CD14-positive monocyte (primary cell): ENCODE data around the gene ZSCAN26. TPM values are rescaled to one million over a fixed set of nuclear protein-coding genes. Genes with fewer than 3 reads are reported as not detected.

Source experiments
- DNase-seq, 3 donors: peaks; one replicate each; pipeline ENCODE4 v3.0.0-alpha.2; 2011 to 2022
- H2AFZ ChIP-seq: 2 replicates; pipeline ENCODE4 v1.6.0; 2012; ENCODE audit warnings: mild to moderate bottlenecking, low read depth, low read length, inconsistent platforms; ENCODE audit not compliant: insufficient read depth, poor library complexity, severe bottlenecking
- H3K27ac ChIP-seq, 2 donors: 1 replicate in 1 of 2; 2 replicates in 1 of 2; pipeline ENCODE4 v1.5.1; 2012 to 2013; ENCODE audit warnings: low read length in 2 of 2, control low read depth in 1 of 2, inconsistent platforms in 1 of 2, low read depth in 1 of 2, mild to moderate bottlenecking in 1 of 2
- H3K27me3 ChIP-seq, 2 donors: one replicate each; pipeline versions ENCODE4 v1.6.0 to v1.6.1; 2011 to 2013; ENCODE audit warnings: low read length in 2 of 2; ENCODE audit not compliant: control insufficient read depth in 2 of 2, insufficient read depth in 2 of 2
- H3K36me3 ChIP-seq, 2 donors: replicated peaks in 1 of 2; 1 replicate in 1 of 2; 2 replicates in 1 of 2; pipeline versions ENCODE4 v1.5.1 to v1.6.1; 2012 to 2013; ENCODE audit warnings: low read length in 2 of 2, control low read depth in 1 of 2, inconsistent platforms in 1 of 2, mild to moderate bottlenecking in 1 of 2; ENCODE audit not compliant: insufficient read depth in 2 of 2, control insufficient read depth in 1 of 2
- H3K4me1 ChIP-seq, 2 donors: 1 replicate in 1 of 2; 2 replicates in 1 of 2; pipeline versions ENCODE4 v1.5.1 to v1.6.1; 2012 to 2013; ENCODE audit warnings: low read length in 2 of 2, control low read depth in 1 of 2, inconsistent platforms in 1 of 2, mild to moderate bottlenecking in 1 of 2, moderate library complexity in 1 of 2; ENCODE audit not compliant: insufficient read depth in 2 of 2, control insufficient read depth in 1 of 2
- H3K4me2 ChIP-seq: replicated peaks from 2 replicates; pipeline ENCODE3; 2012; ENCODE audit warnings: low read length, moderate library complexity, mild to moderate bottlenecking; ENCODE audit not compliant: poor library complexity, severe bottlenecking; ENCODE audit errors: extremely low read depth
- H3K4me3 ChIP-seq, 3 experiments: fragments of 200-600 bp in 1 of 3; sonication (generic) in 1 of 3; replicated peaks in 1 of 3; 1 replicate in 2 of 3; 2 replicates in 1 of 3; pipeline ENCODE4 v1.5.1; 2011 to 2013; ENCODE audit warnings: low read length in 3 of 3, mild to moderate bottlenecking in 3 of 3, control low read depth in 2 of 3, low read depth in 2 of 3, inconsistent platforms in 1 of 3, moderate library complexity in 1 of 3
- H3K79me2 ChIP-seq: 2 replicates; pipeline ENCODE4 v1.6.0; 2012; ENCODE audit warnings: mild to moderate bottlenecking, control low read depth, inconsistent platforms, low read length, moderate library complexity; ENCODE audit not compliant: insufficient read depth
- H3K9ac ChIP-seq: 2 replicates; pipeline ENCODE4 v1.6.0; 2017; ENCODE audit warnings: low read length, mild to moderate bottlenecking; ENCODE audit not compliant: insufficient read depth, poor library complexity, severe bottlenecking
- H3K9me3 ChIP-seq, 2 donors: replicated peaks in 1 of 2; 1 replicate in 1 of 2; 2 replicates in 1 of 2; pipeline versions ENCODE4 v1.5.1 to v1.6.1; 2012 to 2013; ENCODE audit warnings: low read length in 2 of 2, control low read depth in 1 of 2; ENCODE audit not compliant: control insufficient read depth in 1 of 2, insufficient read depth in 1 of 2
- H4K20me1 ChIP-seq: 2 replicates; pipeline ENCODE4 v1.6.0; 2012; ENCODE audit warnings: mild to moderate bottlenecking, low read length, control low read depth, moderate library complexity; ENCODE audit not compliant: insufficient read depth
- H3K27ac Mint-ChIP-seq, 7 donors: one replicate each; pipeline ENCODE4 v1.8.0; 2020; ENCODE audit warnings: mild to moderate bottlenecking in 7 of 7, mixed read lengths in 7 of 7, moderate library complexity in 6 of 7, inconsistent platforms in 2 of 7
- H3K27me3 Mint-ChIP-seq, 3 donors: one replicate each; pipeline ENCODE4 v1.8.0; 2021 to 2022; ENCODE audit warnings: low read depth in 3 of 3, mild to moderate bottlenecking in 3 of 3, mixed read lengths in 3 of 3, moderate library complexity in 3 of 3, inconsistent platforms in 1 of 3
- H3K36me3 Mint-ChIP-seq, 2 donors: one replicate each; pipeline ENCODE4 v1.8.0; 2020; ENCODE audit warnings: mixed read lengths in 2 of 2, inconsistent platforms in 1 of 2, mild to moderate bottlenecking in 1 of 2
- H3K4me1 Mint-ChIP-seq: one replicate; pipeline ENCODE4 v1.8.0; 2020; ENCODE audit warnings: mild to moderate bottlenecking, mixed read lengths
- H3K4me3 Mint-ChIP-seq, 2 donors: one replicate each; pipeline ENCODE4 v1.8.0; 2020; ENCODE audit warnings: mild to moderate bottlenecking in 2 of 2, mixed read lengths in 2 of 2, moderate library complexity in 1 of 2
- H3K9me3 Mint-ChIP-seq, 7 donors: one replicate each; pipeline ENCODE4 v1.8.0; 2020 to 2022; ENCODE audit warnings: mixed read lengths in 7 of 7, mild to moderate bottlenecking in 6 of 7, moderate library complexity in 6 of 7, inconsistent platforms in 2 of 7
- CTCF ChIP-seq: fragments of 200-600 bp; IDR thresholded peaks from one replicate; pipeline ENCODE4 v1.8.0; 2022; ENCODE audit warnings: antibody characterized with exemption, mild to moderate bottlenecking
- WGBS: methylation state at CpG from one replicate; pipeline ENCODE4 v1.1.5; 2013; ENCODE audit warnings: missing lambda C conversion rate; ENCODE audit not compliant: insufficient coverage; 5-methylcytosine and 5-hydroxymethylcytosine counted together
- intact Hi-C, 2 donors: fragments of 100-400 bp; cut with micrococcal nuclease; formaldehyde crosslinking; loops; one replicate each; pipeline versions ENCODE4 v1.15.0 to v1.15.1; 2023
- polyA plus RNA-seq, 3 donors: library from polyadenylated mRNA; depleted of rRNA in 1 of 3; unstranded in 2 of 3; stranded (reverse) in 1 of 3; fragments of 300-500 nt in 2 of 3; fragments of >200 nt in 1 of 3; fragmentation: Illumina TruSeq in 2 of 3; gene quantifications; 1 replicate in 2 of 3; 2 replicates in 1 of 3; pipeline ENCODE4 v1.2.3, GENCODE V29; 2012 to 2021

The ZSCAN26 gene
- polyA plus RNA-seq, 3 donors = 3.4 to 8.3 (median 3.5) TPM

- H3K4me2 ChIP-seq = peak within 1 kb of the TSS; percentile 88
- H3K27me3 ChIP-seq = no peaks in the 10 kb centered on the region
- DNase-seq = peak; percentile 72 to 86 (median 78)
- Mint-ChIP-seq H3K4me3 (peak within 1 kb of the TSS; percentile 98), H3K9me3 (peaks cover 0 to 5% (median 0%) of the 10 kb centered on the region in 7 donors), H3K36me3 (peaks cover 16 to 20% of the 10 kb centered on the region in 2 donors), H3K27me3 (peaks cover 0 to 1% (median 0%) of the 10 kb centered on the region in 3 donors), H3K4me1 (peaks cover 40% of the 10 kb centered on the region), H3K27ac (peak within 1 kb of the TSS; percentile 85 to 93 (median 88))
- WGBS = 4% methylated on average over 3 of the region's 14 CpGs
- H3K27ac ChIP-seq = peak within 1 kb of the TSS; percentile 46 to 73
- H4K20me1 ChIP-seq = no peaks in the 10 kb centered on the region
- peak within 1 kb of the TSS; percentile 89 for H2AFZ ChIP-seq
- no peaks in the 10 kb centered on the region for H3K9me3 ChIP-seq
- peaks cover 16% of the 10 kb centered on the region for H3K79me2 ChIP-seq
- peak within 1 kb of the TSS; percentile 62 for H3K9ac ChIP-seq
- peak within 1 kb of the TSS; percentile 83 to 99 (median 99) for H3K4me3 ChIP-seq
- intact Hi-C loops = loop anchor here (5.0 to 10.0 kb wide), 2 partner anchors 117 to 170 kb away; partner anchors contain the start of gene ZNF165 (in 1 of the 2)
- peaks cover 5 to 24% of the 10 kb centered on the region in 2 donors for H3K36me3 ChIP-seq
- peaks cover 33 to 39% of the 10 kb centered on the region in 2 donors for H3K4me1 ChIP-seq
- no peak for TF ChIP-seq CTCF
Observed at GRCh38 chr6:28252009-28252975, 14.7 kb upstream of the ZSCAN26 start, which contains the start of gene ZKSCAN4. ZKSCAN4 (minus strand) TSS chr6:28252269; CDS start chr6:28251980, 289 bp downstream.

GRCh38 chr6:28254121-28254519 is 12.8 kb upstream of the ZSCAN26 start:
- Mint-ChIP-seq H3K4me1 (peaks cover 42% of the 10 kb centered on the region), H3K9me3 (peaks cover 4 to 15% (median 10%) of the 10 kb centered on the region in 7 donors), H3K4me3 (no peak overlapping the region), H3K27me3 (no peaks in the 10 kb centered on the region), H3K36me3 (peaks cover 0 to 3% of the 10 kb centered on the region in 2 donors), H3K27ac (peak overlapping the region in 5 of 7 donors; percentile 46 to 88 (median 65))
- H3K36me3 ChIP-seq = peaks cover 0 to 8% of the 10 kb centered on the region in 2 donors
- peaks cover 38 to 47% of the 10 kb centered on the region in 2 donors for H3K4me1 ChIP-seq
- DNase-seq = peak; percentile 54 to 74 (median 55)
- WGBS = 90% methylated on average over 1 of the region's 1 CpG
- peak overlapping the region; percentile 89 for H2AFZ ChIP-seq
- peak overlapping the region in 1 of 3 experiments; percentile 83 for H3K4me3 ChIP-seq
- peak overlapping the region; percentile 22 for H3K9ac ChIP-seq
- H3K4me2 ChIP-seq = peak overlapping the region; percentile 45
- peaks cover 16% of the 10 kb centered on the region for H3K79me2 ChIP-seq
- no peak for TF ChIP-seq CTCF
- H3K27ac ChIP-seq = peak overlapping the region in 1 of 2 donors; percentile 73
- intact Hi-C loops = loop anchor here (5.0 to 10.0 kb wide), 2 partner anchors 119 to 172 kb away; partner anchors contain the start of gene ZNF165 (in 1 of the 2)
- H3K27me3 ChIP-seq = no peaks in the 10 kb centered on the region
- H3K9me3 ChIP-seq = peaks cover 0 to 6% of the 10 kb centered on the region in 2 donors
- H4K20me1 ChIP-seq = no peaks in the 10 kb centered on the region
